Activated CD8-positive, alpha-beta T cell treated with anti-CD3 and anti-CD28 coated beads for 36 hours (primary cell): ENCODE results near the gene TMUB2. TPM values are rescaled to one million over a fixed set of nuclear protein-coding genes. Genes with fewer than 3 reads are reported as not detected.
"Not testable (repeated sequence)": the region's sequence is repeated elsewhere in the genome, so short reads cannot be mapped to it uniquely, and the experiment has no call there.

Experiments used
- ATAC-seq: fragments of 200-7000 bp; cut with Tn5 transposase; one replicate; pipeline ENCODE4 v1.10.0; 2021; ENCODE audit warnings: mild to moderate bottlenecking, moderate library complexity
- CTCF ChIA-PET: fragments of 350-600 bp; sonication (Branson Sonifier 250); formaldehyde crosslinking; loops from one replicate; lab custom pipeline; 2021; ENCODE audit warnings: antibody characterized with exemption; lab: Charles Lee
- POLR2A ChIA-PET: fragments of 350-600 bp; sonication (Branson Sonifier 250); formaldehyde crosslinking; loops from one replicate; lab custom pipeline; 2021; ENCODE audit warnings: antibody characterized with exemption; lab: Charles Lee
- DNase-seq: peaks from one replicate; pipeline ENCODE4 v3.0.0-alpha.2; 2020
- H3K27ac Mint-ChIP-seq: one replicate; pipeline ENCODE4 v1.8.0; 2021; ENCODE audit warnings: mild to moderate bottlenecking, mixed read lengths
- H3K27me3 Mint-ChIP-seq: one replicate; pipeline ENCODE4 v1.8.0; 2021; ENCODE audit warnings: mixed read lengths
- H3K36me3 Mint-ChIP-seq: one replicate; pipeline ENCODE4 v1.8.0; 2021; ENCODE audit warnings: low read depth, mixed read lengths
- H3K4me1 Mint-ChIP-seq: one replicate; pipeline ENCODE4 v1.8.0; 2021; ENCODE audit warnings: low read depth, mixed read lengths
- H3K4me3 Mint-ChIP-seq: one replicate; pipeline ENCODE4 v1.8.0; 2021; ENCODE audit warnings: mild to moderate bottlenecking, moderate library complexity, mixed read lengths
- H3K9me3 Mint-ChIP-seq: one replicate; pipeline ENCODE4 v1.8.0; 2021; ENCODE audit warnings: mixed read lengths
- CTCF ChIP-seq: fragments of 200-600 bp; IDR thresholded peaks from one replicate; pipeline ENCODE4 v1.8.0; 2022; ENCODE audit warnings: antibody characterized with exemption, mild to moderate bottlenecking
- intact Hi-C: fragments of 100-400 bp; cut with micrococcal nuclease; formaldehyde crosslinking; loops from one replicate; pipeline ENCODE4 v1.10.0; 2022
- total RNA-seq, 2 experiments: library from RNA; stranded (reverse); gene quantifications; one replicate each; pipeline ENCODE4 v1.2.3, GENCODE V29; 2021

The TMUB2 gene
- 10 to 100 TPM; 17.5 TPM for total RNA-seq

GRCh38 chr17:44186307-44187130 is at the start of gene TMUB2:
TSS of gene TMUB2 (plus strand) at chr17:44186972. CDS start at chr17:44187709, 737 bp downstream.
- TF ChIP-seq CTCF: no peak
- peaks cover 33% of the 10 kb centered on the region for H3K4me1 Mint-ChIP-seq
- H3K4me3 Mint-ChIP-seq: peak within 1 kb of the TSS; percentile 100
- POLR2A ChIA-PET: interaction anchor here (0.6 to 4.8 kb wide), 23 partner anchors 9 to 273 kb away, joined by 3 to 37 read pairs (median 4); partner anchors contain the start of genes ASB16, HDAC5, HROB and RUNDC3A
- intact Hi-C loops: no loop called here
- no peaks in the 10 kb centered on the region for H3K27me3 Mint-ChIP-seq
- peak; percentile 98 for ATAC-seq
- no peaks in the 10 kb centered on the region for H3K9me3 Mint-ChIP-seq
- DNase-seq: peak; percentile 100
- peaks cover 32% of the 10 kb centered on the region for H3K36me3 Mint-ChIP-seq
- CTCF ChIA-PET: interaction anchor here (1.1 to 3.3 kb wide), 11 partner anchors 12 to 176 kb away, joined by 3 to 25 read pairs (median 10); partner anchors contain the start of genes ASB16, GRN, HDAC5 and HROB
- peak within 1 kb of the TSS; percentile 99 for H3K27ac Mint-ChIP-seq

GRCh38 chr17:44137891-44138709 is 48.7 kb upstream of the TMUB2 start:
- DNase-seq: peak; percentile 89
- Mint-ChIP-seq H3K4me1 (peaks cover 20% of the 10 kb centered on the region), H3K9me3 (no peaks in the 10 kb centered on the region), H3K36me3 (no peaks in the 10 kb centered on the region), H3K27me3 (no peaks in the 10 kb centered on the region), H3K4me3 (peak overlapping the region; percentile 9), H3K27ac (peak overlapping the region; percentile 58)
- CTCF ChIA-PET: interaction anchor here (0.8 to 1.7 kb wide), 6 partner anchors 8 to 257 kb away, joined by 3 to 9 read pairs (median 3); partner anchors contain the start of gene HDAC5
- intact Hi-C loops: no loop called here
- peak; percentile 74 for ATAC-seq
- no peak for TF ChIP-seq CTCF
- POLR2A ChIA-PET: interaction anchor here (0.6 to 3.2 kb wide), 5 partner anchors 12 to 215 kb away, joined by 3 to 9 read pairs (median 3); partner anchors contain the start of genes HDAC5 and TMUB2

GRCh38 chr17:44143921-44144320 is 42.9 kb upstream of the TMUB2 start:
- ATAC-seq, intact Hi-C loops, H3K4me1 Mint-ChIP-seq, H3K27me3 Mint-ChIP-seq, H3K9me3 Mint-ChIP-seq, H3K27ac Mint-ChIP-seq, DNase-seq: not testable (repeated sequence)
- CTCF ChIA-PET: interaction anchor here (2.0 kb wide), 1 partner anchor 206 kb away, joined by 4 read pairs; no protein-coding TSS in a partner anchor
- POLR2A ChIA-PET: interaction anchor here (0.6 to 2.3 kb wide), 2 partner anchors 42 to 993 kb away, joined by 3 to 8 read pairs; partner anchors contain the start of gene TMUB2
- peaks cover 25% of the 10 kb centered on the region for H3K36me3 Mint-ChIP-seq
- peak overlapping the region; percentile 26 for H3K4me3 Mint-ChIP-seq

- no peak for ATAC-seq
- intact Hi-C loops: no loop called here
- no peak for TF ChIP-seq CTCF
- peaks cover 29% of the 10 kb centered on the region for H3K36me3 Mint-ChIP-seq
- H3K4me3 Mint-ChIP-seq: no peak overlapping the region
- H3K9me3 Mint-ChIP-seq: no peaks in the 10 kb centered on the region
- CTCF ChIA-PET: interaction anchor here (0.8 to 2.0 kb wide), 2 partner anchors 23 to 205 kb away, joined by 3 to 4 read pairs; no protein-coding TSS in a partner anchor
- no peaks in the 10 kb centered on the region for H3K27me3 Mint-ChIP-seq
- POLR2A ChIA-PET: interaction anchor here (0.6 to 1.1 kb wide), 5 partner anchors 14 to 235 kb away, joined by 3 to 4 read pairs (median 3); partner anchors contain the start of genes ASB16 and HDAC5
- no peak for DNase-seq
- H3K4me1 Mint-ChIP-seq: peaks cover 6% of the 10 kb centered on the region
- H3K27ac Mint-ChIP-seq: no peak overlapping the region
These were observed 41.6 kb upstream of the TMUB2 start for GRCh38 chr17:44144966-44145739.
